ELR (cell line): ENCODE measurements around the gene BRINP2.
A peak's percentile ranks its signal among the peaks of the same experiment; 100 is the strongest.

Experiments used
- DNase-seq: peaks from one replicate; pipeline ENCODE4 v3.0.0-alpha.2; 2015; ENCODE audit warnings: low read depth

The BRINP2 gene

DNA sequence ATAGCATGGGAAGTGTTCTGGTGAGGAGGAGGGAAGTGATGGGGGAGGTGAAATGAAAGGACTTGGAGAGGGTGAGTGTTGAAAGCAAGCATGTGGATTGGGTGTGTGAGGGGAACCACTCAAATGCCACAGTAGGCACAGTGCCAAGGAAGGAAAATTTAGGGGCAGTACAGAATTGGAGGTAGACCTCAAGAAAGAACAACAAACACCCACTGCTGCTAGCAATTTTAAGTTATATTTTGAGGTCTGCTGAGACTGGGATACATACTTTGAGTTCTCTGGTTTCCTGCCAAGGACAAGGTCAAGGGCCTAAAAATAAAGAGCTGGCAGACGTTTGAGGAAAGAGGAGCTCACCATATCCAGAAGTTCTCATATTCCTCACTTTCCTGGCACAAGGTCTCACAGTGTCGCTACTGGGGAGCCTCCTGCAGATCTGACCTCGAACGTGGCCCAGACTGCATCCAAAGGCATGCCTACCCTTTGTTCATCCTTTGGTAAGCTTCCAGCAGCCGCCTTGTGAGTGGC lies 104.0 kb downstream of the BRINP2 start:
- no peak for DNase-seq

DNA sequence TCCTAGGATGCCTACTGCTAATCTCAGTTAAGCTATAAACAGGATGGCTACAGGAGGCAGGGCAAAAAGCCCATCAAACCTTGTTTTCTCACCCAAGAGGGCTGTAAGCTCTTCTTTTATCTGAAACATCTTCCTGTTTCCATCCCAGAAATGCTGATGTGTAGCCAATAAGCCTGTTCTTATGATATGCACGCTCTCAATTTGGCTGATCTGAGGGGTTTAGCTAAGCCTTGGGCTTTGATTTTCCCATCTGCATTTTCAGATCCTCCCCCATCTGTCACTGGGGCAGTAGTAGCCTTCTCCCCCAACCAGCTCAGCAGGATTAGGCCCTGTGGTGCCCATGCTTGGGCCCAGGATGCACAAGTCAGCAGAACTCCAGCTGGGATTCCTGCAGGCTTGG lies 105.0 kb downstream of the BRINP2 start:
- no peak for DNase-seq

DNA sequence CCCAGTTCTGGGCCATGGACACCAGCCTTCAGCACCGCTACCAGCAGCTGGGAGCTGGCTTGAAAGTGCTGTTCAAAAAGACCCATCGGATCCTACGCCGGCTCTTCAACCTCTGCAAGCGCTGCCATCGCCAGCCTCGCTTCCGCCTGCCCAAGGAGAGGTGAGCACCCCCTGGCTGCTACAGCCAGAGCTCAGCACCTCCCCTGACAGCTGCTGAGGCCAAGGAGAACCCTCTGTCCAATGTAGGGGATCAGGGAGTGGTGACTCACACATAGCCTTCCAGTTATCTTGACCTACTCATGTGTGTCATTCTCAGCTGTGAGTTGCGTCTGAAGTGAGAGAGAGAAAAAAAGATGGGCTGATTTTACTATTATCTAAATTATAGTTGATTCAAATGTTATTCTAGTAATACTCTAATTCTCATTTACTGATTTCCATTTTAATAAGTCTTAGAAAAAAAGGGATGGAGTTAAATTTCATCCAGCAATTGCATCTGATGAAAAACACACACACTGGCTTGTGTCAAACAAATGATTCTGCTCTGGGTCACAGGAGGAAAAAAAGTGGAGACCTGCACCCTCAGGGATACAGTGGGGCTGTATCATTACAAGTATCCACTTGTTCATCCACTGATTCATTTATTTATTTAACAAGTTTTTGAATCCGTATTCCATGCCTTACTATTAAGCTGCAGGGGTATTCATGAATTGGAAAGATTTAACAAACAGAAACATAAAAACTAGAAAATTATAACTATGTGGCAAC lies 108.0 kb downstream of the BRINP2 start:
- DNase-seq, result peak; percentile 4

GRCh38 chr1:177281901-177282300 lies 111.1 kb downstream of the BRINP2 start:
- DNase-seq, result no peak

DNA sequence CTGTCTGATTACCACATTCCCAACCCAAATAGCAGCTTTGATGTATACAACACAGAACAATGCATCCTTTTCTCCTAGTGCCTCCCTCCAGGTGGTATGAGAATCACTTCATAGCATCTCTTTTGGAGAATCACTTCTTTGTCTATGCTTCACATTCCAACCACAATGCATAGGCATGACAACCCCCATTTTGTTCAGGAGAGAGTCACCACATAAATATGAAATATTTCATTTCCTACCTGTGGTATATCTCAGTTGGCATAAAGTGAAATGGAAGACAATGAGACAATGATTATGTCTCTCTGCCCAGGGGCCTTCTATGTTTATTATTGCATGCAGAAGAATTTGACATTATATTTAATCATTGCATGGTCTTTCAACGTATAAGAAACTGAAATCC lies 112.2 kb downstream of the BRINP2 start:
- no peak for DNase-seq

- no peak for DNase-seq
Observed at GRCh38 chr1:177283380-177283779, 112.6 kb downstream of the BRINP2 start.

GRCh38 chr1:177286396-177286795 lies 115.6 kb downstream of the BRINP2 start:
- DNase-seq, result no peak

DNA sequence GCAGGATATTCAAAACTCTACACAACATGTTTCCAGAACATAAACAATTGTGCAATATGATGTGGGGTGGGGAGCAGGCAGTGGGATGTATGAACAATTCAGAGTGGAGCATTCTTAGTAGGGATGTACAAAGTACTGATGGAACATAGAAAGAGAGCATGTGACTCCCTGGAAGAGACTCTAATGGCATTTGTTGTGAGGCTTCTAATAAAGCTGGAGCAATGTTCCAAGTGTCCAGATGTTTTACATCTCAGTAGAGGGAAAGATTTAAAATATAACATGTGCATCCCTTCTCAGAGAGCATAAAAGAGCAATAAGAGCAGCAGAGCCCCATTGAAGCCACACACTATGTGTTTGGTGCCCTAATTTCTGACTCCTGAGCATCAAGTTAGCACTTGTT lies 116.5 kb downstream of the BRINP2 start:
- DNase-seq, result no peak

- no peak for DNase-seq
Observed at GRCh38 chr1:177287994-177288393, 117.2 kb downstream of the BRINP2 start.

DNA sequence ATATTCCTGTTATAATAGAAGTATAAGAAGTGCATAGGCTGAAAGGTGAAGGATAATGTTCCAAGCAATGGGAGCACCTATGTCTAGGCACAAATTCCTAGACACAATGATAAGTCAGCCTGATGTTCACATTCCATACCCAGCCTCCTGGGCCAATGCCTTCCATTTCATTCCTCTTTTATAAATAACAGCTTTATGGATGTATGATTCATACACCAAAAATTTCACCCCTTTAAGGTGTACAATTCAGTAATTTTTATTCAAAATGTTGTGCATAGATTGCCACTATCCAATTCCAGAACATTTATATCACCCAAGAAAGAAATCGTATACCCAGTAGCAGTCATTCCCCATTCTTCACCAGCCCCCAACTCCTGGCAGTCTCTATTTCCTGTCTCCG lies 118.8 kb downstream of the BRINP2 start:
- no peak for DNase-seq

- DNase-seq, result no peak
Observed at GRCh38 chr1:177300431-177300830, 129.7 kb downstream of the BRINP2 start.

DNA sequence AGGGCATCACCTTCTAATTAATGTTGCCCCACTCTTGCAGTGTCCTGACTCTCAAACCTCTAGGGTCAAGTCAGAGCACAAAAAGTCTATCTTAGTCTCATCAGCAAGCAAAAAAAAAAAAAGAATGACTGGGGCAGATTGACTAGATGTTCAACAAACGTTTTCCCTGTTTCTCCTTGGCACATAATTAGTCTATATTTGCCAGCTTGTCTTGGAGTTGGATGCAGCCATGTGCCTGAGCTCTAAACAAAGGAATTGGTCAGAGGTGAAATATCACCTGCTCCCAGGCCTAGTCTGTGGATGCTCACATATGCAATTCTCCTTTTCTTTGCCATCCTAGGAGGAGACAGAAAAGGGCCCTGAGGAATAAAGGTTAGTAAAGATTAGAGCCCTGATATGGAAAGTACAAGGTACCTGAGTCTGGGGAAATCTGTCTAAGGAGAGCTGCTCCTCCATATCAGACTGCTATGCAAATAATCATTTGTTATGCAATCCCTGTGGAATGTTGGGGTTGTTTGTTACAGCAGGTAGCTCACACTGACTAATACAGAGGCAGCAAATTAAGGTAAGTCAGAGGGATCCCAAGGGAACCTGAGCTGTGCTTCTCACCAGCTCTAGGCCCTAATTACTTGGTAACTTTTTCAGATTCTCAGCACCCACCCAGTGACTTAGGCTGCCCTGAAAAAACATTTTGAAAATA lies 130.8 kb downstream of the BRINP2 start:
- DNase-seq, result no peak

GRCh38 chr1:177302357-177303044 lies 131.7 kb downstream of the BRINP2 start:
- DNase-seq, result no peak

- DNase-seq, result no peak
Observed at GRCh38 chr1:177305040-177306018, 134.6 kb downstream of the BRINP2 start.

GRCh38 chr1:177306019-177306415 lies 135.3 kb downstream of the BRINP2 start:
- DNase-seq, result no peak

DNA sequence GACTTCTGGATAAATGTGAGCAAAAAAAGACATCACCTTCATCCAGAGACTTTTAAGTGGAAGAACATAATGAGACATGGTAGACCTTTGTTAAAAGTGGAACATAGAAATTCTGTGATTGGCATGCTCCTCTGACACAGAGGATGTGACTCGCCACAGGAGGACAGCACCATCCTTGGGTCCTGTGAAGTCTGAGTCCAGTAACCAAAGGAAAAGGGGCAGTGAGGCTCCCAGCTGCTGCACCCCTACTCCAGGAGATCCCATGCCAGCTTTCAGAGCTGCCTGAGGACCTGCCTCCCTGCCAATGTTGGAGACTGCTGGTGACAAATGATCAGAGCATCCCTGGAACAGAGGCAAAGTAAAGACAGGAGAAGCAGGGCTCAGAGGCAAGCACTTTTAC lies 136.2 kb downstream of the BRINP2 start:
- DNase-seq, result no peak

DNA sequence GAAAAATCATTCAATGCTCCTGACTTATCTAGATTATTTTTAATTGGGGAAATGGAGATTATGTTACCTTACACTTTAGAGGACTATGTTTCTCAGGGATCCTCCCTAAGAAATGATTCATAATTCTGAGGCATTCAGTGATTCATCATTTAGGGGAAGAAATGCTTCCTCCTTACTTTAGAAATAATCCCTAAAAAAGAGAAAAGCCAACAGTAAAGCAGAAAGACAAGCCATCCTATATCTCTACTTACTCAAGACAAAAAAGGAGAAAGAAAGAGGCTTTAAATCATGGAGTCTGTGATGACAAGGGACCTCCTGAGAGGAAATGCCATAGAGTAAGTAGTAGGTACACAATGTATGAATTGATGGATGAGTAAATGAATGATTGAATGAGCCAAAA lies 137.0 kb downstream of the BRINP2 start:
- DNase-seq, result peak; percentile 25

- DNase-seq, result no peak
Observed at GRCh38 chr1:177309880-177310279, 139.1 kb downstream of the BRINP2 start.

DNA sequence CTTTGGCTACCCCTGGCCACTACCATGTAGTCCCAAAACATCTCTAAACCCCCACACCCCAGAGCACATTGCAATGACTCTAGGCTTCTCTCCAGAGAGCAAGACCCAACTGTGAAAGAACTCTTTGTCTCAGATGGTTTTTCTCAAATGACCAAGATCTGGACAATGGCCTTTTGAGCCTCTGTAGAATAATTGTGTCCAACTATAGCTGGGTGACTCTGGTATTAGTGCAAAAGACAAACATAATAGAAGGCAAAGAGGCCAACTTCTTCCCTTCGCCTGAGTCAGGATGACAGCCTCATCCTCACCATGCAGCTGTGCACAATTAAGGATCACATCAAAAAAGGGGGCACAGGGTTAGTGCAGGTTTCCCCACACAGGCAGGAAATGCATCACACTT lies 139.6 kb downstream of the BRINP2 start:
- no peak for DNase-seq

DNA sequence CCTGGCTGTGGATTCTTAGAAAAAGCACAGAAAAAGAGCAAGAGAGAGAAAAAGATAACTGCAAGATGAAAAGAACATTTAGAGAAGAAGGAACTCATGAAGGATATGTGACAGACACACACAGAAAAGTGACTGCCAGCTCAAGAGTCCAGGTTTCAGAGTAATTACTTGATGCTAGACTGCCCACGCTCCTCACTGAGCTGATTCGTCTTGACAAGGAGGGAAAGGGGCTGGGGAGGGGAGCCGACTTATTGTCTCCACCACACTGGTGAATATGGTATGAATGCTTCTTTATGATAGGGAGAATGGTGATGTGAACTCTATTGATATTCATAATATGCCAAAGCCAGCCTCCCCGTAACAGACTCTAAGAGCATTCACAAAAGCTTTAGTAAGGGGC lies 140.4 kb downstream of the BRINP2 start:
- no peak for DNase-seq

DNA sequence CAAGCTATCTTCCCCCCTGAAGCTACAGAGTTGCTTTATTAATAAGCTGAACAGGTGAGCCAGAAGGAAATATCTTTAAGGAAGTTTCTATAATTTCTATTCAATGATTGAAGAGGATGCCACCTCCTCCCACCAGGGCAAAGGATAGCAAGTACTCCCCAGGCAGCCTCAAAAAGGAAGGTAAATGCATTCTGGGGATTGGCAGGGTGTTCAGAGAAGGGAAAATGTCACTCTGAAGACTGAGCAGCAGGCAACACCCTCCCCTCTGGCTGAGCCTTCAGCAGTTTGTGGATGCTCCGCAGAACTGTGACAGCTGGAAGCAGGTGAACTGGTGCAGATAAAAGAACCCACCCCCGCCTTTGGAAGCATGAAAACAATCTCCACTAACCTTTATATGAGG lies 140.8 kb downstream of the BRINP2 start:
- DNase-seq, result no peak

- DNase-seq, result no peak
Observed at GRCh38 chr1:177315261-177315660, 144.5 kb downstream of the BRINP2 start.
